ENCODE data around the gene DHDH. TPM values are rescaled to one million over a fixed set of nuclear protein-coding genes. Genes with fewer than 3 reads are reported as not detected.

DHDH gene
- total and polyA plus RNA-seq, 2 of the 13 experiments (the other 11 are each of a cell fraction or from before 2014, with no cell fraction given) = 0.13 to 0.91 TPM

- TF ChIP-seq MYPOP (CRISPR knock-in tag; IDR thresholded peaks at IDR 0.05) = no peak
- no peak for TF ChIP-seq JUNB (CRISPR knock-in tag; IDR thresholded peaks at IDR 0.05; ENCODE audit: borderline replicate concordance)
- no peak for TF ChIP-seq TRIM24 (CRISPR knock-in tag; IDR thresholded peaks at IDR 0.05)
- TF ChIP-seq SALL1 (CRISPR knock-in tag; IDR thresholded peaks at IDR 0.05) = peak; percentile 67
- no peak for TF ChIP-seq GTF3A (CRISPR knock-in tag; conservative IDR thresholded peaks at IDR 0.05)
- no peak for TF ChIP-seq ZNF318 (CRISPR knock-in tag; IDR thresholded peaks at IDR 0.05)
- no peak for TF ChIP-seq RFX1 (IDR thresholded peaks at IDR 0.05)
- no peak for TF ChIP-seq RBM39 (IDR thresholded peaks at IDR 0.05; ENCODE audit: low read depth, low read length, poor library complexity, severe bottlenecking)
- no peak for TF ChIP-seq ZNF652 (CRISPR knock-in tag; IDR thresholded peaks at IDR 0.05; ENCODE audit: borderline replicate concordance, low read depth)
- TF ChIP-seq ZNF746 (CRISPR knock-in tag; IDR thresholded peaks at IDR 0.05) = no peak
- TF ChIP-seq SKIL (CRISPR knock-in tag; IDR thresholded peaks at IDR 0.05; ENCODE audit: borderline replicate concordance) = no peak
- no peak for TF ChIP-seq NR2F6 (IDR thresholded peaks at IDR 0.05)
- 0 out of 2 replicates have a peak, but pooled peaks have one; percentile 15 for TF ChIP-seq NR2F6 (CRISPR knock-in tag; IDR thresholded peaks at IDR 0.05)
- TF ChIP-seq NFATC3 (CRISPR knock-in tag; IDR thresholded peaks at IDR 0.05) = no peak
- no peak for TF ChIP-seq ETV5 (CRISPR knock-in tag; IDR thresholded peaks at IDR 0.05; ENCODE audit: borderline replicate concordance)
- TF ChIP-seq DDIT3 (CRISPR knock-in tag; IDR thresholded peaks at IDR 0.05) = no peak
Observed at GRCh38 chr19:48970923-48971395, 37.5 kb downstream of the DHDH start (continued).
